ENCODE measurements around the gene PSPH. TPM values are rescaled to one million over a fixed set of nuclear protein-coding genes. Genes with fewer than 3 reads are reported as not detected.
"Not testable (repeated sequence)": the region's sequence is repeated elsewhere in the genome, so short reads cannot be mapped to it uniquely, and the experiment has no call there.

Gene PSPH
- total RNA-seq (2014; rRNA removed; shearing (Covaris generic)), result 178 and 207 TPM in 2 replicates

GRCh38 chr7:56051339-56052191, at the start of gene PSPH, which contains the start of gene CCT6A:
TSS of gene PSPH (minus strand) at chr7:56051444. CDS start at chr7:56021212, 30,232 bp downstream.
TSS of gene CCT6A (plus strand) at chr7:56051765. CDS start at chr7:56051849, 84 bp downstream.
- DNase-seq (ENCODE audit: low spot score), result peak; percentile 100

GRCh38 chr7:56099653-56100052, 48.4 kb upstream of the PSPH start:
- DNase-seq (ENCODE audit: low spot score), result no peak

DNA sequence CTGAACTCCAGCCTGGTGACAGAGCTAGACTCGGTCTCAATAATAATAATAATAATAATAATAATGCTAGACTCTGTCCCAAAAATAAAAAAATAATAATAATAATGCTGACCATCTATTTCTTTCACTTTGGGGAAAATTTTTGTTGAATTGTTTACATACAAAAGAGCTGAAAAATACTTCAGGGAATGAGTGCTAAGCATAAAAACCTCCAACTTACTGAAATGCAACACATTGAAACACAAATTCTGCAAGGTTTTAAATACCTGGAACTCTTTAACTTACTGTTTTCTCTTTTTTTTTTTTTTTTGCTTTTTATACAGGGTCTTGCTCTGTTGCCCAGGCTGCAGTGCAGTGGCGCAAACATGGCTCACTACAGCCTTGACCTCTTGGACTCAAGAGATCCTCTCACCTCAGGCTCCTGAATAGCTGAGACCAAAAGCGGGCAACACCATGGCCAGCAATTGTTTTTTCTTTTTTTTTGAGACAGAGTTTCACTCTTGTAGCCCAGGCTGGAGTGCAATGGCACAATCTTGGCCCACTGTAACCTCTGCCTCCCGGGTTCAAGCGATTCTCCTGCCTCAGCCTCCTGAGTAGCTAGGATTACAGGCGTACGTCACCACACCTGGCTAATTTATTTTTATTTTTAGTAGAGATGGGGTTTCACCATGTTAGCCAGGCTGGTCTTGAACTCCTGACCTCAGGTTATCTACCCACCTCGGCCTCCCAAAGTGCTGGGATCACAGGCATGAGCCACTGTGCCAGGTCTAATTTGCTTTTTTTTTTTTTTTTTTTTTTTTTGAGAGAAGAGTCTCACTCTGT, 47.2 kb upstream of the PSPH start:
- not testable (repeated sequence) for DNase-seq (ENCODE audit: low spot score)

- DNase-seq (ENCODE audit: low spot score), result peak; percentile 87
These were observed 46.5 kb upstream of the PSPH start for GRCh38 chr7:56097700-56098099.

GRCh38 chr7:56092789-56093531, 41.7 kb upstream of the PSPH start, which contains the start of gene PHKG1:
TSS of gene PHKG1 (minus strand) at chr7:56092952. CDS start at chr7:56088941, 4,011 bp downstream.
- peak; percentile 88 for DNase-seq (ENCODE audit: low spot score)

- not testable (repeated sequence) for DNase-seq (ENCODE audit: low spot score)
These were observed 41.1 kb upstream of the PSPH start for GRCh38 chr7:56092388-56092787.

DNA sequence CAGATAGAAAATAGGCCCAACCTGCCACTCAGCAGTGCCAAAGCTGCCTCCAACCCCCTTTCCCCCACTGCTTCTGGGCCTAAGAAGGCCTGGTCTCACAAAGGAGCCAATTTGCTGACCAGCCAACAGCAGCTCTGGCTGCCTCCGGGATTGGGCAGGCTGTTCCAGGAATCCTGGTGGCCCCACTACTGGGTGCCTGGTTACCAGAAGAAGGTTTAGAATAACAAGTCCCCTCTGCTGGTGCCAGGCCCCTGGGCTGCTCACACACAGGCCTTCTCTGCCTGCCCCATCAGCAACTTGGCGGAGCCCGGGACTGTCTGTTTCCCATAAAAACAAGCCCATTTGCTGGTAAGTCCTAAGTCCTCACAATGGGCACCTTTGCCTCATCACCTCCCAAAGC, 40.3 kb upstream of the PSPH start:
- DNase-seq (ENCODE audit: low spot score), result no peak

- no peak for DNase-seq (ENCODE audit: low spot score)
These were observed 36.2 kb upstream of the PSPH start for GRCh38 chr7:56087445-56087844.

GRCh38 chr7:56086761-56087160, 35.5 kb upstream of the PSPH start:
- DNase-seq (ENCODE audit: low spot score), result no peak

DNA sequence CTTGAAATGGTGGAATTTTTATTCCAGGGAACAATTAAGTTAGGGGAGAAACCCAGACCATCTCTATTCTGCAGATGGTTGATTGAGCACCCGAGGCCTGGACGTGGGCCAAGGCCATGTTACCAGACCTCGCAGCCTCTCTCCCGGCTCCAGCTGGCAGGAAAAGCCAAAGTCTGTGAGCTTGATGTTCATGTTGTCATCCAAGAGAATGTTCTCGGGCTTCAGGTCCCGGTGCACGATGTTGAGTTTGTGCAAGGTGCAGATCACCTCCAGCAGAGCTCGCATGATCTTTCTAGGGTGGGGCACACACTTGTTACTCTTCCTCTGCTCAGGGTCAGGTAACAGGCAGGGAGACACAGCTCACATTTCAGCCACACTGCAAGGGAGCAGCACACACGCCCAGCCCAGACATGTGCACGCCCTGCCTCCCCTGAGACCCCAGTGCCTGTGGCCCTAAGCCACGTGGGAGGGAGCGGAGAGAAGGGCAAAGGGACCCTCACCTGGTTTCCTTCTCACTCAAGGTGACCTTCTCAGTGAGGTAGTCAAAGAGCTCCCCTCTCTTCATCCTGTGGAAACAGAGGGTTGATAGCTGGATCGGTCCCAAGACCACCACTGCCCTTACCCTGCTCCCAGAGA, 32.0 kb upstream of the PSPH start:
- DNase-seq (ENCODE audit: low spot score), result no peak

DNA sequence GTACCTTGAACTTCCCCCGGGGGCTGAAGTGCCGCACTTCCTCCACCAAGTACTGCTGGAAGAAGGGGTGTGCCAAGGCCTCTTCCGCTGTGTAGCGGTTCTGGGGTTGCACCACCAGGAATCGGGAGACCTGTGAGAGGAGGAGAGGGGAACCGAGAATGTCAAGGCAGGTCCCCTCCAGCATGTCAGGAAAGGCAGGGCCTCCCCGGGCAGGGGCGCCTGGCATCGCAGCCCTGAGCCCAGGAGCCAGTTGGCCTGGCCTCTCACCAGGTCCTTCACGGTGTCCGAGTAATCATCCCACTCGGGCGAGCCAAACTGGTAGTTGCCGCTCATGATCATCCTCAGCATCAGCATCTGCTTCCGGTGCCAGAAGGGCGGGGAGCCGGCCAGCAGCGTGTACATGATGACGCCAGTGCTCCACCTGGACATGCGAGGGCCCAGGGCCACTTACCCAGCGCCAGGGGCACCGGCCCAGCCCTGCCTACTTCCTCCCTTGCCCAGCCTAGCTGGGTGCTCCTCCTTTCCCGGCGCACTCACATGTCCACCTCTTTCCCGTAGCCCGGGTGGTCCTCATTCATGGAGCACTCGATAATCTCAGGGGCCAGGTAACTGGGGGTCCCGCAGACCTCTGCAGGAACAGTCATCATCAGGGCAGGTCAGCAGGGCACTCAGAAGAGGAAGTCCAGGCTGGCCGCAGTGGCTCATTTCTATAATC, 30.5 kb upstream of the PSPH start:
- no peak for DNase-seq (ENCODE audit: low spot score)

- not testable (repeated sequence) for DNase-seq (ENCODE audit: low spot score)
These were observed 29.6 kb upstream of the PSPH start for GRCh38 chr7:56080726-56081435.

- DNase-seq (ENCODE audit: low spot score), result no peak
These were observed 28.4 kb upstream of the PSPH start for GRCh38 chr7:56079450-56080185.

DNA sequence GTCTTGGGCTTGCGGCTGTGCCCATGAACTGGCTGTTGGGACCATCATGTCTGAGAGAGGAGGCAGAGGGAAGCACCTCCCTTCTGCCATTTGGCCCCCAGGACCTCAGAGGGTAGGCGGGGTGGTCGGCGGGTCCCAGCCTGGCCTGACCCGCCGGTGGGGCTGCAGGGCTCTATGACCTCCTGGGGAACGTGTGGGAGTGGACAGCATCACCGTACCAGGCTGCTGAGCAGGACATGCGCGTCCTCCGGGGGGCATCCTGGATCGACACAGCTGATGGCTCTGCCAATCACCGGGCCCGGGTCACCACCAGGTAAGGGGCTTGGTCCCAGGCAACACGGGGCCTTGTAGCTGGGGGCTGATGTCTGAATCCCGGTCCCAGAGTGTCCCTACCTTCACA, 27.0 kb upstream of the PSPH start:
- DNase-seq (ENCODE audit: low spot score), result no peak

- DNase-seq (ENCODE audit: low spot score), result no peak
These were observed 26.4 kb upstream of the PSPH start for GRCh38 chr7:56077681-56078080.

GRCh38 chr7:56074371-56074791, 23.1 kb upstream of the PSPH start:
- peak; percentile 83 for DNase-seq (ENCODE audit: low spot score)

- not testable (repeated sequence) for DNase-seq (ENCODE audit: low spot score)
These were observed 15.1 kb upstream of the PSPH start for GRCh38 chr7:56066376-56066775.

DNA sequence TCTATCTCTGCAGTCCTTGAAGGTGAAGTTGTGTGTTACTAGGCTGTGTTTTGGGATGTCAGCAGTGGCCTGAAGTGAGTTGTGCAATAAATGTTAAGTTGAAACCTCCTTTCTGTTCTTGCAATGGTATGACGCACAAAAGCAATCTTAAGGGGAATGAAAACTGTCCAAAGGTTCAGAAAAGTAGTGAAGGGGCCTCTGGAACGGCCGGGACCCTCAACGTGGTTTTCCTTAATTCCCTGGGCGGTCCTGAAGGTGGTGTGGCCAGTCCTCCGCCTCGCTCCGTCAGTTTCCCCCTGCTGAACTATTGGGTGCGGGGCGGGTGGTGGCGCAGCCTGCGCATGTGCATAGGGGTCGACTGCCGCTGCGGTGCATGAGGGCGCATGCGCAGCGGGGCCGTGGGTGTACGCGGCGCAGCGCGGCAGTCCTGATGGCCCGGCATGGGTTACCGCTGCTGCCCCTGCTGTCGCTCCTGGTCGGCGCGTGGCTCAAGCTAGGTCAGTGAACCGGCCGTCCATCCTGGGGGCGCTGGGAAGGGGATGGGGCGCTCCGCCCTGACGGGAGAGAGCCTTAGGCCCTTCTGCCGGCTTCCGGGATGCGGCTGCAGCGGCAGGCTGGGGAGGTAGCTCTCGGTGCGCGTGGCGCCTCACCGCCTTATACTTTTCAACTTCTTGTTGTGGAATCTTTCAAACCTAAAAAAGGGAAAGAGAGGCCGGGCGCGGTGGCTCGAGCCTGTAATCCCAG, 12.8 kb upstream of the PSPH start, which contains the start of gene SUMF2:
Gene SUMF2, plus strand, starts transcription at position 405 of the 744 bp plus-strand sequence. Its CDS starts 26 bp downstream, at position 431.
- peak; percentile 96 for DNase-seq (ENCODE audit: low spot score)

All from H4 (cell line).